ENCODE measurements around the gene MMGT1. TPM values are rescaled to one million over a fixed set of nuclear protein-coding genes. Genes with fewer than 3 reads are reported as not detected.

Gene MMGT1
- 18.2 TPM for total RNA-seq (ENCODE audit: unreplicated experiment)
- long read RNA-seq, partial matches to known transcripts = 0 of 5 reads
- long read RNA-seq, other reads (novel, unspliced or antisense) = 1 of 5 reads

DNA sequence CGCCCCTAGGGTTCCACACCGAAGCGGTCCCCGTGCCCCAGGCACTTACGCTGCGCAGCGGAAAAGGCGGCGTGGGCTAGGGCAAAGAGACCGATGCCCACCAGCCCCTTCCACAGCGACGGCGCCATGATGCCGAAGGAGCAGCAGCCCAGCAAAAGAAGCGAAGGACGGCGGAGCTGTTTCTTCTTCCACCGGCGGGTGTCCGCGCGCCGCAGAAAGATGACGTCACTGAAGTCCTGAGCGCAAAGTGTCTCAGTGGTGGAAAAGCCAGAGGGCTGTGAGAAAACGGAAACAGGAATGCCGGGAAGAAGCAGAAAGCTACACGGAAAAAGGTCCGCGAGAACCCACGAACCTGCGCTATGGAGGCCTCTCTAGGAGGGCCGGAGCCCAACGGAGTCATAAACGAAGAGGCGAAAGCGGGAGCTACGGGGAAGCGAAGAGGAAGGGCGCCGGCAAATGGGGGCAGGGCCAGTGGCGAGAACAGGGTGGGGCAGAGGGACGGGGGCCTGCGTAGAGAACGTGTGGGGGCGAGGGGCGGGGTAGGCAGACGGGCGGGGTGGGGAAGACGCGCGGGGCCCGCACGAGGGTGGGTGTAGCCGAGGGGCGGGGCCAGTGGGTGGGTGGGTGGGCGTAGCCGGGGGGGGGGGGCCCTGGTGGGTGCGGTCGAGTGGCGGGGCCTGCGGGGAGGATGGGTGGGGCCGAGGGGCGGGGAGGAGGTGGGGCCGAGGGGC lies at the start of gene MMGT1:
Gene MMGT1, minus strand, starts transcription at position 441 of the 731 bp plus-strand sequence. Its CDS starts 313 bp downstream, at position 128.
- H3K4me1 Mint-ChIP-seq (ENCODE audit: unreplicated experiment) = peaks cover 13% of the 10 kb centered on the region
- TF ChIP-seq, protein P1, sequence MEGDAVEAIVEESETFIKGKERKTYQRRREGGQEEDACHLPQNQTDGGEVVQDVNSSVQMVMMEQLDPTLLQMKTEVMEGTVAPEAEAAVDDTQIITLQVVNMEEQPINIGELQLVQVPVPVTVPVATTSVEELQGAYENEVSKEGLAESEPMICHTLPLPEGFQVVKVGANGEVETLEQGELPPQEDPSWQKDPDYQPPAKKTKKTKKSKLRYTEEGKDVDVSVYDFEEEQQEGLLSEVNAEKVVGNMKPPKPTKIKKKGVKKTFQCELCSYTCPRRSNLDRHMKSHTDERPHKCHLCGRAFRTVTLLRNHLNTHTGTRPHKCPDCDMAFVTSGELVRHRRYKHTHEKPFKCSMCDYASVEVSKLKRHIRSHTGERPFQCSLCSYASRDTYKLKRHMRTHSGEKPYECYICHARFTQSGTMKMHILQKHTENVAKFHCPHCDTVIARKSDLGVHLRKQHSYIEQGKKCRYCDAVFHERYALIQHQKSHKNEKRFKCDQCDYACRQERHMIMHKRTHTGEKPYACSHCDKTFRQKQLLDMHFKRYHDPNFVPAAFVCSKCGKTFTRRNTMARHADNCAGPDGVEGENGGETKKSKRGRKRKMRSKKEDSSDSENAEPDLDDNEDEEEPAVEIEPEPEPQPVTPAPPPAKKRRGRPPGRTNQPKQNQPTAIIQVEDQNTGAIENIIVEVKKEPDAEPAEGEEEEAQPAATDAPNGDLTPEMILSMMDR (IDR thresholded peaks at IDR 0.05; ENCODE audit: unreplicated experiment) = no peak
- no peaks in the 10 kb centered on the region for H3K9me3 Mint-ChIP-seq (ENCODE audit: unreplicated experiment)
- H3K27me3 Mint-ChIP-seq (ENCODE audit: unreplicated experiment) = peaks cover 2% of the 10 kb centered on the region
- peak; percentile 69 for DNase-seq (ENCODE audit: low spot score)
- H3K36me3 Mint-ChIP-seq (ENCODE audit: low read depth, unreplicated experiment) = no peaks in the 10 kb centered on the region
- peak within 1 kb of the TSS; percentile 98 for H3K4me3 Mint-ChIP-seq (ENCODE audit: unreplicated experiment)
- H3K27ac Mint-ChIP-seq (ENCODE audit: unreplicated experiment) = peak within 1 kb of the TSS; percentile 99

DNA sequence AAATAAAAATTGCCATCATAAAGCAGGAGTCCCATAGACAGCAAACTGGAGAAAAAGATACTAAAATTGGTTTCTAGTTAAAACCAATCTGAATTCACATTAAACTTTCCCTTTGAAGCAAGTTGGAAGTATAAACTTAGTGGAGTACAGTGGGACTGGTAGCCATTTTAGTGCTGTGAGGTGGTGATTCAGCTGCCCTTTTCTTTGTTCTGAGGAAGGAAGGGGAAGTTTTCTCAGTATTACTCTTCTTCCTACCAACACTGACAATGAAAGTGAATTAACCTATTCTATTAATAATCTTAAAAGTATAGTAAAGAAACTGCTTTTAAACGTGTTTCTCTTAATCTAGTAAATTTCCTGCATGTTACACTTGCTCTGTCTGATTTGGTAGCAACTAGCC lies 48.1 kb upstream of the MMGT1 start:
- no peak for DNase-seq (ENCODE audit: low spot score)
- Mint-ChIP-seq H3K27me3 (ENCODE audit: unreplicated experiment) (no peaks in the 10 kb centered on the region), H3K4me3 (ENCODE audit: unreplicated experiment) (no peak overlapping the region), H3K36me3 (ENCODE audit: low read depth, unreplicated experiment) (peaks cover under 1% of the 10 kb centered on the region), H3K27ac (ENCODE audit: unreplicated experiment) (no peak overlapping the region), H3K4me1 (ENCODE audit: unreplicated experiment) (no peaks in the 10 kb centered on the region), H3K9me3 (ENCODE audit: unreplicated experiment) (no peaks in the 10 kb centered on the region)
- TF ChIP-seq, protein P1 (IDR thresholded peaks at IDR 0.05; ENCODE audit: unreplicated experiment) = no peak

DNA sequence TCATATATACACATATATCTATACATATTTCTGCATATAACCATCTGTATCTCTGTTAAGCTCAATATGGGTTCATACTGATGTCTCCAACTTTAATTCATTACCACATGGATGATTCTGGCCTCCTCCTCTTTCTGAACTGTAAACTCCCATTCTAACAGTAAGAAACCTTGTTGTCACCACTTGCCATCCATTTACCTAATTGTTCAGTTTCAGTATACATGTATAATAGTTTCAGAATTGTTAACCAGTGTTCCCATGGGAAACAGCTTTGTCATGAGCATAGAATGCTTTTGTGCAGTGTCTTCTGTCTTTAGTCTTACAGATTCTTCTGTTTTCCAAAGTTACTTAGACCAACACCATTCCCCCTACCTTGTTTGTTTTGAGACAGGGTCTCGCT lies 47.4 kb upstream of the MMGT1 start:
- DNase-seq (ENCODE audit: low spot score) = no peak
- Mint-ChIP-seq H3K27me3 (ENCODE audit: unreplicated experiment) (no peaks in the 10 kb centered on the region), H3K27ac (ENCODE audit: unreplicated experiment) (no peak overlapping the region), H3K9me3 (ENCODE audit: unreplicated experiment) (no peaks in the 10 kb centered on the region), H3K4me1 (ENCODE audit: unreplicated experiment) (no peaks in the 10 kb centered on the region), H3K36me3 (ENCODE audit: low read depth, unreplicated experiment) (no peaks in the 10 kb centered on the region), H3K4me3 (ENCODE audit: unreplicated experiment) (no peak overlapping the region)
- TF ChIP-seq, protein P1 (IDR thresholded peaks at IDR 0.05; ENCODE audit: unreplicated experiment) = no peak

DNA sequence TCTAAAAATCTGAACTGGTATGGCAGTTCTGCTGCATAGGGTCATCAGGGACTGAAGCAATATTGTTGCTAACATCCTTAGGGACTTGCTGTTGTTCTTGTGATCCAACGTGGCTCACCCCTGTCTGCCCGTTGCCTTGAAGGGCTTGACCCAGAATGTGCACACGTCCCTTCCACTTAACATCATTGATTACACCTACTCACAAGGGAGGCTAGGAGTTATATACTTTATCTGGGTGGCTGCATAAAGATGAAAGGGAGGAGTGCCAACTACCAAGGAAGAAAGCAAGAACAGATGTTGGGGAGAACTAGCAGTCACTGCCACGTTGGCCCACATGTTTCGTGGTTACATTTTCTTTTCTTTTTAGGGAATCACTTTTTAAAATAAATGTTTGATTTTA lies 45.4 kb upstream of the MMGT1 start:
- H3K4me3 Mint-ChIP-seq (ENCODE audit: unreplicated experiment) = no peak overlapping the region
- H3K36me3 Mint-ChIP-seq (ENCODE audit: low read depth, unreplicated experiment) = no peaks in the 10 kb centered on the region
- no peak overlapping the region for H3K27ac Mint-ChIP-seq (ENCODE audit: unreplicated experiment)
- DNase-seq (ENCODE audit: low spot score) = no peak
- TF ChIP-seq, protein P1 (IDR thresholded peaks at IDR 0.05; ENCODE audit: unreplicated experiment) = no peak
- no peaks in the 10 kb centered on the region for H3K4me1 Mint-ChIP-seq (ENCODE audit: unreplicated experiment)
- no peaks in the 10 kb centered on the region for H3K9me3 Mint-ChIP-seq (ENCODE audit: unreplicated experiment)
- no peaks in the 10 kb centered on the region for H3K27me3 Mint-ChIP-seq (ENCODE audit: unreplicated experiment)

DNA sequence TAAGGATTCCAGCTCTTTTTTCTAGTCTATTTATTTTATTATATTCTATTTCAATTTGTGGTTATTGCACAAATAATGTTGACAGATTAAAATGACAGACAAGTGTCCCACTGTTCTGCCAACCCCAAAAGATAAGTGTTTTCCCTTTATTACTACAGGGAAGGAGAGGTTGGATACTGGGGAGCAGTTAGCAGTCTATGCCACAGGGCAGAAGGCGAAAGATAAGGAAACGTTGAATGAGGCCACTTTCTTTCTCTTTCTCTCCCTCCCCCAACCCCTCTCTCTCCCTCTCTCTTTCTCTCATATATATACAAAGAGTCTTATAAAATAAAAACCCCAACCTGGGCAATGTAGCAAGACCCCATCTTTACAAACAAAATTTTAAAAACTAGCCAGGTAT lies 43.1 kb upstream of the MMGT1 start:
- no peaks in the 10 kb centered on the region for H3K9me3 Mint-ChIP-seq (ENCODE audit: unreplicated experiment)
- no peak overlapping the region for H3K27ac Mint-ChIP-seq (ENCODE audit: unreplicated experiment)

More for the DNA sequence above, 43.1 kb upstream of the MMGT1 start:
- no peak overlapping the region for H3K4me3 Mint-ChIP-seq (ENCODE audit: unreplicated experiment)
- H3K36me3 Mint-ChIP-seq (ENCODE audit: low read depth, unreplicated experiment) = no peaks in the 10 kb centered on the region
- no peaks in the 10 kb centered on the region for H3K27me3 Mint-ChIP-seq (ENCODE audit: unreplicated experiment)
- no peak for DNase-seq (ENCODE audit: low spot score)
- no peaks in the 10 kb centered on the region for H3K4me1 Mint-ChIP-seq (ENCODE audit: unreplicated experiment)
- TF ChIP-seq, protein P1 (IDR thresholded peaks at IDR 0.05; ENCODE audit: unreplicated experiment) = no peak

All from endothelial cell (in vitro differentiated cells).